HepG2 (cell line): Measurements from ENCODE around the gene DPH7. TPM values are rescaled to one million over a fixed set of nuclear protein-coding genes. Genes with fewer than 3 reads are reported as not detected.
A peak's percentile ranks its signal among the peaks of the same experiment; 100 is the strongest.

Experiments
- CENPBD1 ChIP-seq: sonication (generic); formaldehyde crosslinking; IDR thresholded peaks from 2 replicates; pipeline ENCODE4 v1.8.0; 2022; ENCODE audit warnings: missing genetic modification reagents, low read depth, mild to moderate bottlenecking, borderline replicate concordance
- CHD2 ChIP-seq: IDR thresholded peaks from 2 replicates; pipeline ENCODE4 v1.6.1; 2011; ENCODE audit warnings: low read depth, low read length, improper control_type of control experiment
- E2F1 ChIP-seq: sonication (generic); formaldehyde crosslinking; IDR thresholded peaks from 2 replicates; pipeline ENCODE4 v1.5.0; 2020; ENCODE audit warnings: missing genetic modification reagents
- FOXM1 ChIP-seq: sonication (generic); formaldehyde crosslinking; IDR thresholded peaks from 2 replicates; pipeline ENCODE4 v1.5.0; 2020; ENCODE audit warnings: missing genetic modification reagents
- HNRNPLL ChIP-seq: fragments of 200-400 bp; formaldehyde crosslinking; IDR thresholded peaks from 2 replicates; pipeline ENCODE4 v1.6.1; 2017; ENCODE audit warnings: mild to moderate bottlenecking, low read depth, low read length; ENCODE audit not compliant: poor library complexity, severe bottlenecking
- IKZF4 ChIP-seq: sonication (generic); formaldehyde crosslinking; IDR thresholded peaks from 2 replicates; pipeline ENCODE4 v1.5.1; 2020; ENCODE audit warnings: borderline replicate concordance, mild to moderate bottlenecking, low read depth, missing genetic modification reagents; ENCODE audit errors: not compliant biosample characterization
- KMT2B ChIP-seq: IDR thresholded peaks from 2 replicates; pipeline ENCODE4 v1.6.1; 2016; ENCODE audit warnings: missing genetic modification reagents, missing compliant biosample characterization
- MIER2 ChIP-seq: IDR thresholded peaks from 2 replicates; pipeline ENCODE4 v1.6.1; 2016; ENCODE audit warnings: missing biosample characterization, missing genetic modification reagents
- PHF5A ChIP-seq: IDR thresholded peaks from one replicate; pipeline ENCODE4 v1.6.1; 2018; ENCODE audit warnings: low read depth, missing genetic modification reagents; ENCODE audit not compliant: unreplicated experiment
- RBAK ChIP-seq: sonication (generic); formaldehyde crosslinking; IDR thresholded peaks from 2 replicates; pipeline ENCODE4 v1.5.1; 2020; ENCODE audit warnings: mild to moderate bottlenecking, missing genetic modification reagents
- SAP130 ChIP-seq: IDR thresholded peaks from 2 replicates; pipeline ENCODE4 v1.6.1; 2016; ENCODE audit warnings: low read depth
- SNRNP70 ChIP-seq: fragments of 200-400 bp; formaldehyde crosslinking; IDR thresholded peaks from 2 replicates; pipeline ENCODE4 v1.6.1; 2017; ENCODE audit warnings: mild to moderate bottlenecking, low read depth, low read length, moderate library complexity
- SP4 ChIP-seq: sonication (generic); formaldehyde crosslinking; IDR thresholded peaks from 2 replicates; pipeline ENCODE4 v1.8.1; 2023; ENCODE audit warnings: mild to moderate bottlenecking, missing genetic modification reagents
- SRSF4 ChIP-seq: fragments of 200-400 bp; formaldehyde crosslinking; IDR thresholded peaks from one replicate; pipeline ENCODE4 v1.6.1; 2018; ENCODE audit warnings: mild to moderate bottlenecking, low read depth, low read length, moderate library complexity; ENCODE audit not compliant: poor library complexity, severe bottlenecking
- YEATS4 ChIP-seq: sonication (generic); formaldehyde crosslinking; IDR thresholded peaks from 2 replicates; pipeline ENCODE4 v1.4.0; 2020; ENCODE audit warnings: missing genetic modification reagents, borderline replicate concordance
- ZBTB14 ChIP-seq: sonication (generic); formaldehyde crosslinking; IDR thresholded peaks from 2 replicates; pipeline ENCODE4 v1.4.0; 2020; ENCODE audit warnings: missing genetic modification reagents
- ZFP90 ChIP-seq: sonication (generic); formaldehyde crosslinking; IDR thresholded peaks from 2 replicates; pipeline ENCODE4 v1.8.0; 2022; ENCODE audit warnings: missing genetic modification reagents, mild to moderate bottlenecking, inconsistent platforms, borderline replicate concordance
- ZNF12 ChIP-seq: sonication (generic); formaldehyde crosslinking; IDR thresholded peaks from 2 replicates; pipeline ENCODE4 v1.5.0; 2020; ENCODE audit warnings: missing genetic modification reagents
- ZNF224 ChIP-seq: sonication (generic); formaldehyde crosslinking; IDR thresholded peaks from 2 replicates; pipeline ENCODE4 v1.5.0; 2020; ENCODE audit warnings: mild to moderate bottlenecking, missing genetic modification reagents
- ZNF317 ChIP-seq: sonication (generic); formaldehyde crosslinking; IDR thresholded peaks from 2 replicates; pipeline ENCODE4 v1.5.0; 2020; ENCODE audit warnings: mild to moderate bottlenecking, missing genetic modification reagents
- ZNF512 ChIP-seq: sonication (generic); formaldehyde crosslinking; IDR thresholded peaks from 2 replicates; pipeline ENCODE4 v1.4.0; 2020; ENCODE audit warnings: mild to moderate bottlenecking, missing genetic modification reagents
- ZNF576 ChIP-seq: sonication (generic); formaldehyde crosslinking; IDR thresholded peaks from 2 replicates; pipeline ENCODE4 v1.4.0; 2020; ENCODE audit warnings: mild to moderate bottlenecking, missing genetic modification reagents
- ZNF605 ChIP-seq: sonication (generic); formaldehyde crosslinking; IDR thresholded peaks from 2 replicates; pipeline ENCODE4 v1.8.0; 2022; ENCODE audit warnings: mild to moderate bottlenecking, missing genetic modification reagents
- ZNF619 ChIP-seq: sonication (generic); formaldehyde crosslinking; IDR thresholded peaks from 2 replicates; pipeline ENCODE4 v1.4.0; 2020; ENCODE audit warnings: mild to moderate bottlenecking, missing genetic modification reagents
- ZNF644 ChIP-seq: IDR thresholded peaks from 2 replicates; pipeline ENCODE4 v1.6.1; 2016; ENCODE audit warnings: low read depth
- ZNF672 ChIP-seq: sonication (generic); formaldehyde crosslinking; IDR thresholded peaks from 2 replicates; pipeline ENCODE4 v1.8.1; 2022; ENCODE audit warnings: missing genetic modification reagents
- ZSCAN21 ChIP-seq: sonication (generic); formaldehyde crosslinking; IDR thresholded peaks from 2 replicates; pipeline ENCODE4 v1.8.0; 2022; ENCODE audit warnings: mild to moderate bottlenecking, missing genetic modification reagents, moderate library complexity, borderline replicate concordance
- polyA plus RNA-seq, 8 experiments: library from polyadenylated mRNA; depleted of rRNA in 3 of 8; stranded (reverse) in 7 of 8; unstranded in 1 of 8; fragments of >200 nt; fragmentation: Illumina TruSeq in 4 of 8; extraction: Trizol in 4 of 8; gene quantifications; 2 replicates each; pipeline versions ENCODE4 v1.2.1 to v1.2.3, GENCODE V29; 2011 to 2016; ENCODE audit warnings: low read depth in 4 of 8, missing spikeins in 1 of 8, mixed read lengths in 1 of 8; ENCODE audit not compliant: insufficient read depth in 1 of 8
- total RNA-seq, 5 experiments: library from RNA; depleted of rRNA; stranded (reverse); fragments of >200 nt; fragmentation: Illumina TruSeq; extraction: Trizol; gene quantifications; 2 replicates each; pipeline ENCODE4 v1.2.3, GENCODE V29; 2016; ENCODE audit warnings: low read depth in 1 of 5

Gene DPH7
- total and polyA plus RNA-seq, 2 of the 13 experiments (the other 11 are each of a cell fraction or from before 2014, with no cell fraction given), result 27.6 to 31.6 TPM

GRCh38 chr9:137578518-137579258 lies at the start of gene DPH7 (continued):
- TF ChIP-seq ZNF605 (CRISPR knock-in tag) (no peak), HNRNPLL (peak; percentile 75), SNRNP70 (no peak), E2F1 (CRISPR knock-in tag) (peak; percentile 78; the same call in 1 of the 2 replicates), ZNF12 (no peak; the same call in 1 of the 2 replicates), ZBTB14 (no peak; the same call in 1 of the 2 replicates), ZSCAN21 (CRISPR knock-in tag) (no peak; the same call in 1 of the 2 replicates), ZNF672 (CRISPR knock-in tag) (0 out of 2 replicates have a peak, but pooled peaks have one; percentile 56), CENPBD1 (CRISPR knock-in tag) (no peak), YEATS4 (CRISPR knock-in tag) (peak; percentile 96), ZNF619 (no peak), ZNF317 (CRISPR knock-in tag) (no peak), PHF5A (CRISPR knock-in tag) (peak; percentile 29), FOXM1 (CRISPR knock-in tag) (0 out of 2 replicates have a peak, but pooled peaks have one; percentile 24), SP4 (CRISPR knock-in tag) (peak; percentile 93), RBAK (no peak), CHD2 (peak; percentile 67; the same call in 1 of the 2 replicates), ZNF512 (no peak), SRSF4 (no peak), ZFP90 (CRISPR knock-in tag) (peak; percentile 88), ZNF224 (no peak), ZNF576 (no peak), KMT2B (CRISPR knock-in tag) (peak; percentile 88), MIER2 (CRISPR knock-in tag) (no peak), SAP130 (CRISPR knock-in tag) (peak; percentile 96), ZNF644 (no peak), IKZF4 (CRISPR knock-in tag) (peak; percentile 77)
